ENCODE results near the gene SMCO2.

Gene SMCO2

DNA sequence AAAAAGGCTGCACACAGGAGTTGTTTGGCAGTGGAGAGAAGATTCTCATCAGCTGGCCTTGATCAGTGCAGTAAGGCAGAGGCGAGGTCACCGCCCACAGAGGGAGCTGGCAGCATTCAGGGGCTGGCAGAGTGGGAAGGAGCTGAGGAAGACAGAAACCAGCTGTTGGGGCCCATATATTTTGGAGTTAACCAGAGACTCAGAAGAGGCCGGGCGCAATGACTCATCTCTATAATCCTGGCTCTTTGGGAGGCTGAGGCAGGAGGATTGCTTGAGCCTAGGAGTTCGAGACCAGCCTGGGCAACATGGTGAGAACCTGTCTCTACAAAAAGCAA is 17.7 kb downstream of the SMCO2 start:
- H3K27ac ChIP-seq, result no peak overlapping the region
- no peak for TF ChIP-seq ZFX (IDR thresholded peaks at IDR 0.05)
- TF ChIP-seq, protein P1, sequence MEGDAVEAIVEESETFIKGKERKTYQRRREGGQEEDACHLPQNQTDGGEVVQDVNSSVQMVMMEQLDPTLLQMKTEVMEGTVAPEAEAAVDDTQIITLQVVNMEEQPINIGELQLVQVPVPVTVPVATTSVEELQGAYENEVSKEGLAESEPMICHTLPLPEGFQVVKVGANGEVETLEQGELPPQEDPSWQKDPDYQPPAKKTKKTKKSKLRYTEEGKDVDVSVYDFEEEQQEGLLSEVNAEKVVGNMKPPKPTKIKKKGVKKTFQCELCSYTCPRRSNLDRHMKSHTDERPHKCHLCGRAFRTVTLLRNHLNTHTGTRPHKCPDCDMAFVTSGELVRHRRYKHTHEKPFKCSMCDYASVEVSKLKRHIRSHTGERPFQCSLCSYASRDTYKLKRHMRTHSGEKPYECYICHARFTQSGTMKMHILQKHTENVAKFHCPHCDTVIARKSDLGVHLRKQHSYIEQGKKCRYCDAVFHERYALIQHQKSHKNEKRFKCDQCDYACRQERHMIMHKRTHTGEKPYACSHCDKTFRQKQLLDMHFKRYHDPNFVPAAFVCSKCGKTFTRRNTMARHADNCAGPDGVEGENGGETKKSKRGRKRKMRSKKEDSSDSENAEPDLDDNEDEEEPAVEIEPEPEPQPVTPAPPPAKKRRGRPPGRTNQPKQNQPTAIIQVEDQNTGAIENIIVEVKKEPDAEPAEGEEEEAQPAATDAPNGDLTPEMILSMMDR (conservative IDR thresholded peaks at IDR 0.05), result no peak

DNA sequence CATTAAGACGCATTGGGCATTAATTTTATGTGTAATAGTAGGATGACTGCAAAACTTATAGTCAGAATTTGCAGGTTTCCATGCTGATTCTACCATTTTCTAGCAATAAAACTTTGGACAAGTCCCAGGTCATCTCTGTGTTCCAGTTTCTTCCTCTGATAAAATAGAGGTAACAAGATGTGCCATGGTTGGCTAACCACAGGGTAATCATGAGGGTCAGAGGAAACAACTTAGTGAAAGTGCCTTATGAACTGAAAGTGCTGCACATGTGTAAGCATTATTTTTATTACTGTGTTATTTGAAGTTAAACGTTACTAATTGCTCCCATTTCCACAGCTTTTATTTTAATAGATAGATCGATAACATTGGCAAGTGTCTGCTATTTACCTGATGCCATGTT is 21.1 kb downstream of the SMCO2 start:
- H3K27ac ChIP-seq, result no peak overlapping the region
- TF ChIP-seq, protein P1 (conservative IDR thresholded peaks at IDR 0.05), result no peak
- TF ChIP-seq ZFX (IDR thresholded peaks at IDR 0.05), result no peak

DNA sequence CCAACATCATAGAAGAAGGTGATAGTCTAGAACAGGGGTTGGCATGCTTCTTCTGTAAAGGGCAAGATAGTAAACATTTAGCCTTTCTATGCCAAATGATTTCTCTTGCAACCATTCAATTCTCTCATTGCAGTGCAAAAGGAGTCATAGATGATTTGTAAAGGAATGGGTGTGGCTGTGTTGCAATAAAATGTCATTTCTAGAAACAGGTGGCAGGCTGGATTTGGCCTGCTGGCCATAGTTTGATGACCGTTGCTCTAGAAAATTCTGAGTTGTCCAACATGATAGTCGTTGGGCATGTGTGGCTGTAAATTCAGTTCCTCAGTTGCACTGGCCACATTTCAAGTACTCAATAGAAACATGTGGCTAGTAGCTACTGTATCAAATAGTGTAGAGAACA is 21.7 kb downstream of the SMCO2 start:
- no peak for TF ChIP-seq ZFX (IDR thresholded peaks at IDR 0.05)
- TF ChIP-seq, protein P1 (conservative IDR thresholded peaks at IDR 0.05), result no peak
- H3K27ac ChIP-seq, result no peak overlapping the region

DNA sequence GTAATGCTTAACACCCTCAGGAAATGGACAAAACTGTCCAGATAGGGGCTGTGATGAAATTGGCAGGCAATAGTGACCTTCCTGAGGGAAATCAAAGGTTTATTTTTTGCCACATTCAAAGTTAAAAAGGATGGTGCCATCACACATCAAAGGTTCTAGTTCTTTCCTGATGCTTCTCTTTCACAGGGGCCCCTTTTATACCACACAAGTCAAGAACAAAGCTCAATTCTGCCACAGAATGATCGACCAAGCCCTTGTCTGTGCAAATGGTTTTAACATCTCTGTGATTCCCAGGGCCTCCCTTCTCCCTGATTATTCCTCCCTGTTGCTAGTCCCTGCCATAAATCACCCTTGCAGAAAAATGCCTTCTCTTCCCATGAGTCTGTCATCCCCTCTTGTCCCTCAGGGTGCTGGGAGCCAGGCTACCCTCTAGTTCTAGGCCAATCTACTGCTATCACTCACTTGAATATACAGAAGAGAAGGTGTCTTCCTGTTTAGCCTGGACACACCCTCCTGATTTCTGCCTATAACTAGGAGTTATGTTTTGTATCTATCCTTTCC is 22.7 kb downstream of the SMCO2 start:
- H3K27ac ChIP-seq, result no peak overlapping the region
- TF ChIP-seq, protein P1 (conservative IDR thresholded peaks at IDR 0.05), result no peak
- TF ChIP-seq ZFX (IDR thresholded peaks at IDR 0.05), result no peak

DNA sequence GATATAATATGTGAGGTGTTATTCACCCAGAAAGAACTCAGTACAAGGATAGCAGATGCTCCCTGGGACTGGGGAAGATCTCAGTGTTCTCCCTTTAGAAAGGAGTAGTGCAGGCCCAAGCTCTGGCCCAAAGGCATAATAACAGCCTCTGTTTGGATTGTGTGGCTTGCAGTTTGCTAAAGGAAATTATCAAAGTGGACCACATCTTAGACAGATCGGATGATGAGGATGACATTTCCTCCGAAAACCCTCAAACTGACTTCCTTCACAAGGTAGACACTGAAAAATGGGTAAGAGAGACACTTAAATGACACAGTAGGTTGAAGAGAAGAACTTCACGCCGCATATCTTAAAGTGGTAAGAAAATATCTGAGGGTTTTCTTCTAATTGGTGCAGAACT is 26.1 kb downstream of the SMCO2 start:
- no peak for TF ChIP-seq ZFX (IDR thresholded peaks at IDR 0.05)
- TF ChIP-seq, protein P1 (conservative IDR thresholded peaks at IDR 0.05), result no peak
- H3K27ac ChIP-seq, result no peak overlapping the region

DNA sequence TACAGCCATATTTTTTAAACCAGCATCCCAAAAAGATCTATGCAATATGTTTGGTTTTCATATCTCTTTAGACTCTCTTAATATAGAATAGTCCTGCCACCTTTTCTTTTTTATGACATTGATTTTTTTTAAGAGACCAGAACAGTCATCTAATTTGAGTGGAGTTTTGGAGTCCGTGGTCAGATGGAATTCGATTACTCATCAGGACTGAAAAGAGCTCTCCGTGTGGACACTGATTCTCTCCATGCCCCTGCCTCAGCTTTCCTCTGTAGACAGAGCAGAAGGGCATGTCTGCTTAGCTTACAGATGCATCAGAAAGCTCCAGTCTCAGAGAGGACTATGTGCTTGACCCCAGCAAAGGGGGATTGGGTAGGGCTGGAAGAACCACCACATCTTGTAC is 27.8 kb downstream of the SMCO2 start:
- no peak overlapping the region for H3K27ac ChIP-seq
- TF ChIP-seq, protein P1 (conservative IDR thresholded peaks at IDR 0.05), result no peak
- TF ChIP-seq ZFX (IDR thresholded peaks at IDR 0.05), result no peak

DNA sequence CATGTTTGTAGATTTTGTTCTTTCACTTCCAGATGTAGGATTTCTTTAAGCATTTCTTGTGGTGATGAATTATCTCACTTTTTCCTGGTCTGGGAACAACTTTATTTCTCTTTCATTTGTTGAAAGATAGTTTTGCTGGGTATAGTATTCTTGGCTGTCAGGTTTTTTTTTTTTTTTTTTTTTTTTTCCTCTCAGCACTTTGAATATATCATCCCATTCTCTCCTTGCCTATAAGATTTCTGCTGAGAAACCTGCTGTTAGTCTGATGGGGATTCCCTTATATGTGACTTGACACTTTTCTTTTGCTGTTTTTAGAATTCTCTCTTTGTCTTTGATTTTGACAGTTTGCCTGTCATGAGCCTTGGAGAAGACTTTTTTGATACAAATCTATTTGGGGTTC is 30.5 kb downstream of the SMCO2 start:
- no peak for TF ChIP-seq ZFX (IDR thresholded peaks at IDR 0.05)
- TF ChIP-seq, protein P1 (conservative IDR thresholded peaks at IDR 0.05), result no peak
- H3K27ac ChIP-seq, result no peak overlapping the region

All from C4-2B (cell line).